Immature natural killer cell (primary cell): ENCODE measurements around the gene PCOLCE2. TPM values are rescaled to one million over a fixed set of nuclear protein-coding genes. Genes with fewer than 3 reads are reported as not detected.
"Not testable (repeated sequence)": the region's sequence is repeated elsewhere in the genome, so short reads cannot be mapped to it uniquely, and the experiment has no call there.

ENCODE experiments used
- DNase-seq, 3 donors: peaks; one replicate each; pipeline ENCODE4 v3.0.0; 2022; ENCODE audit warnings: mixed read lengths in 1 of 3
- H3K27ac Mint-ChIP-seq, 6 donors: one replicate each; pipeline ENCODE4 v1.8.0; 2020; ENCODE audit warnings: mixed read lengths in 6 of 6, mild to moderate bottlenecking in 5 of 6, inconsistent platforms in 4 of 6, moderate library complexity in 3 of 6
- H3K27me3 Mint-ChIP-seq, 3 donors: one replicate each; pipeline ENCODE4 v1.8.0; 2020 to 2021; ENCODE audit warnings: low read depth in 3 of 3, mild to moderate bottlenecking in 3 of 3, mixed read lengths in 3 of 3, moderate library complexity in 3 of 3, inconsistent platforms in 1 of 3
- H3K36me3 Mint-ChIP-seq, 3 donors: one replicate each; pipeline ENCODE4 v1.8.0; 2020; ENCODE audit warnings: mixed read lengths in 3 of 3, inconsistent platforms in 2 of 3, mild to moderate bottlenecking in 2 of 3
- H3K4me1 Mint-ChIP-seq, 2 donors: one replicate each; pipeline ENCODE4 v1.8.0; 2020; ENCODE audit warnings: inconsistent platforms in 2 of 2, mild to moderate bottlenecking in 2 of 2, mixed read lengths in 2 of 2, moderate library complexity in 1 of 2
- H3K4me3 Mint-ChIP-seq, 5 donors: one replicate each; pipeline ENCODE4 v1.8.0; 2020; ENCODE audit warnings: mild to moderate bottlenecking in 5 of 5, mixed read lengths in 5 of 5, inconsistent platforms in 3 of 5, moderate library complexity in 3 of 5
- H3K9me3 Mint-ChIP-seq, 6 donors: one replicate each; pipeline ENCODE4 v1.8.0; 2020; ENCODE audit warnings: mild to moderate bottlenecking in 6 of 6, mixed read lengths in 6 of 6, inconsistent platforms in 4 of 6, moderate library complexity in 3 of 6
- polyA plus RNA-seq, 3 donors: library from polyadenylated mRNA; unstranded; fragments of 300-500 nt; fragmentation: Illumina TruSeq; gene quantifications; one replicate each; pipeline ENCODE4 v1.2.3, GENCODE V29; 2021

The PCOLCE2 gene
- polyA plus RNA-seq, 3 donors from 2014 or later, result not detected

DNA sequence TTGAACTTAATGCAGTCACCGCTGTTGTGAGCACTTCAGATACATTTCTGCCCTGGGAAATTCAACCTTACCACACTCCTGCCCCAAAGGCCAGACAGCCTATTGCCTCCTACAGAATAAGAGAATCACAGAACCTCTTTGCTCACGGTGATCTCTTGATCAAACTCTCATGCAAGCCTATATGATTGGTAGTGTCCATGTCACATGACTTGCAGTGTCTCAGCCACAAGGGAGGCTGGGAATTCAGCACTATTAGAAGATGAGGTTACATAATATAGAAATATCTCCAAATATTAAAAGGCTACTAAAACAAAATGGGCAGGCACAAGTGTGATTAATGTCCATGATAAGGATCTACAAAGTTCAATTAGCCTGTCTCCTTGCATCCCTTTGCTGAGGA lies 3.8 kb upstream of the PCOLCE2 start:
- Mint-ChIP-seq H3K27ac (no peak overlapping the region), H3K9me3 (peaks cover 0 to 3% (median 0%) of the 10 kb centered on the region in 6 donors), H3K36me3 (no peaks in the 10 kb centered on the region), H3K4me3 (no peak overlapping the region), H3K4me1 (peaks cover 3 to 12% of the 10 kb centered on the region in 2 donors), H3K27me3 (peaks cover 4 to 22% (median 6%) of the 10 kb centered on the region in 3 donors)
- DNase-seq, result no peak

DNA sequence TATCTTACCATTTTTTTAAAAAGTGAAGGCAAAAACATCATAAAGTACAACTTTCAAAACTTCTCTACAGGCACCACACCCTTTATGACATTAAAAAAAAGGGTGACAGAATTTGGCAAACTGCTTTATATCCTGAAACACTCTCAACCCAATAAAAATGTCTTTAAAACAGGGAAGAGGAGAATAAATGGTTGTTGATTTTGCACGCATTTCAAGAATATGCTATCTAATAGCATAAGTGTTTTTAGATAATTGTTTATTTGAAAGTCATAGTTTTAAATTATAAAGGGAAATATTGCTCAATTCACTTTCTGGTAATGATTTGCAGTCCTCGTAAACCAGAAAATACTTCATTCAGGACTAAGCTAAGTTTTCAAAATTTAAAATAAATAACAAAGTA lies 1.7 kb upstream of the PCOLCE2 start:
- peaks cover 6 to 28% (median 6%) of the 10 kb centered on the region in 3 donors for H3K27me3 Mint-ChIP-seq
- no peaks in the 10 kb centered on the region for H3K36me3 Mint-ChIP-seq
- DNase-seq, result no peak
- H3K27ac Mint-ChIP-seq, result no peak overlapping the region
- H3K9me3 Mint-ChIP-seq, result peaks cover 0 to 3% (median 0%) of the 10 kb centered on the region in 6 donors
- peaks cover 3 to 13% of the 10 kb centered on the region in 2 donors for H3K4me1 Mint-ChIP-seq
- H3K4me3 Mint-ChIP-seq, result no peak overlapping the region

DNA sequence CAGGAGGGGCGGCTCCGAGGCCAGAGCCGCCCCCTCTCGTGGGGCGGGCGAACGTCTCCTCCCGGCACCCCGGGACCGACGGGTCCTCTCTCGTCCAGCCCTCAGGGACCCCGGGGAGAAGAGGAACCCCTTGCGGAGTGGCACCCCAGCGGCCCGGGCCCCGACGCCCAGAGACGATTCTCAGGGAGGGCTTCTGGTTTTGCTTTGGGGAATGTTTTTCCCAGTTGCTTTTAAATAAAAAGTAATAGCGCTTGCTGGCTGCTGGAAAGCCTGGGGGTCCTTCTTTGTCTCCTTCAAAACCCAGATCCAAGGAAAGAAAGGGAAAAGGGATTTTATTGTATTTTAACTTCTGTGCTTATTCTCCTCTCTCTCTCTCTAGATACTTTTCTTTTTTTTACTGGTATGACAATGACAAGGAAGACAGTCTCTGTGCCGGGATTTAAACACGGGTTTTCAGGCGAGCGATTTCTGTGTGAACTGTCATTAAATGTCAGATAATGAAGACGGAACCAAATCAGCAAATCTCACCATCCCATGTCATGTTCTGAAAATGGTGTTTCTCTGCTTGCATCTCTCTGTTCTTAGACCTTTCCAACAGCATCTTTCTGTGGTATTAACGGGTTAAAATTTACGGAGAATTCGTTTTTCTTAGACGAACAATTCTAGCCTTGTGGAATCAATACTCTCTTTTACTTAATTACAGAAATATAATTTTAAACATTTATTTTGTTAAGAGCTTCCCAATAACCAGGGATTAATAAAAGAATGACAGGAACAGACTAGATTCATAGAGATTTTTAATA lies 530 bp upstream of the PCOLCE2 start:
- Mint-ChIP-seq H3K27me3 (peaks cover 4 to 22% (median 6%) of the 10 kb centered on the region in 3 donors), H3K27ac (no peak overlapping the region), H3K4me1 (peaks cover 3 to 13% of the 10 kb centered on the region in 2 donors), H3K4me3 (peak overlapping the region; percentile 15 to 67 (median 55)), H3K36me3 (no peaks in the 10 kb centered on the region), H3K9me3 (peaks cover 0 to 1% (median 0%) of the 10 kb centered on the region in 6 donors)
- no peak for DNase-seq

DNA sequence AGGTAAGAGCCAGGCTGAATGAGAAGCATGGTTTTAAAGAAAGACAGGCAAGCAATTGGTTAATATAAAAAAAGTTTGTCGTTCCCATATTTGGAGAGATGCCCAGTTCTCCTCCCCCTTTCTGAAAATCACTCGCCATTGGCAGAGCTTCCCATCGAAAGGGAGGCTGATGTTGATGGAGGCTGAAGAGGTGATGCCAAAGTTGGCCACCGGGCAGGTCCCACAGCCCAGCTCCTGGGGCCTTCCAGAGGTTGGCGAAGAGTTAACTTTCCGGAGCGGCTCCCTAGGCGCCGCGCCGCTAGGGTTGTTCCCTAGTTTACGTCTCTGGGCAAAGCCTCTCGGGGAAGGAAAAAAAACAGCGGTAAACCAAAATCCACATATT lies 793 bp downstream of the PCOLCE2 start:
- Mint-ChIP-seq H3K27ac (no peak overlapping the region), H3K27me3 (peaks cover 4 to 19% (median 8%) of the 10 kb centered on the region in 3 donors), H3K4me1 (peaks cover 3 to 13% of the 10 kb centered on the region in 2 donors), H3K4me3 (peak overlapping the region; percentile 15 to 49 (median 36)), H3K36me3 (no peaks in the 10 kb centered on the region), H3K9me3 (peaks cover 0 to 1% (median 0%) of the 10 kb centered on the region in 6 donors)
- no peak for DNase-seq

DNA sequence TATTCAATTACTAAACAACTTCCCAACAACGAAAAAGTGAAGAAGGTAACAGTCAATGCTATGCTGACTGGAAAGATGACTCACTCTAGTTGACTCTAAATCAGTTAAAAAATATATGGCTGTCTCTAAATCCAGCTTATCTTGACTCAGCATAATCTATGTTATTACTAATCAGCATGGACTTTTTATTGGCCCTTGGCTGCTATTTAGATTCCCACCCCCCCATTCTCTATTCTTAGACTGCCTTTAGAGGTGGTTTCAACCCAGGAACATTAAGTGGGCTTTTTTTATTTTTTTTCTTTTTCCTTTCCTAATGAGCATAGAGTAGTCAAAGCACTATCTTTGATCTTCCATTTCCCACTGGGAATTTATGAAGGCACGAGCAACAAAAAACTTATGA lies 1.9 kb downstream of the PCOLCE2 start:
- no peak overlapping the region for H3K27ac Mint-ChIP-seq
- peak overlapping the region in 1 of 5 donors; percentile 18 for H3K4me3 Mint-ChIP-seq
- H3K4me1 Mint-ChIP-seq, result peaks cover 3 to 13% of the 10 kb centered on the region in 2 donors
- DNase-seq, result no peak
- H3K36me3 Mint-ChIP-seq, result no peaks in the 10 kb centered on the region
- peaks cover 4 to 14% (median 6%) of the 10 kb centered on the region in 3 donors for H3K27me3 Mint-ChIP-seq
- peaks cover 0 to 1% (median 0%) of the 10 kb centered on the region in 6 donors for H3K9me3 Mint-ChIP-seq

DNA sequence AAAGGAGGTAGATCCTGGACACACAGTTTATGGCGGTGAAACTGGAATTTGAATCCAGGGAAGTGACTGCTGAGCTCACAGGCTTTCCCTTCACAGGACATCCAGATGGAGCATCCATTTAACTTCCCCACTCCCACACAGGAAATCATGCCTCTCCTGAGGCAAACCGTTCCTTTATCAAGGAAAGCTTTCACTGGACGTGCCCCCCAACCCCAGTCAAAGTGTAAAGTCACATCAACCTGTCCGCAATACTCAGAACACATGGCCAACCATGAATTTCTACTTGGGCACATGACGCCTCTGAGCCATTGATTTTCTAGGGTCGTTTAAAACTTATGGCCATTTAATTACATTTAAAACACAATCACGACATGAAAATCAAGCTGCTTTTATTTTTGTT lies 2.9 kb downstream of the PCOLCE2 start:
- Mint-ChIP-seq H3K9me3 (peaks cover 0 to 1% (median 0%) of the 10 kb centered on the region in 6 donors), H3K4me1 (peaks cover 3 to 13% of the 10 kb centered on the region in 2 donors), H3K4me3 (no peak overlapping the region), H3K27ac (no peak overlapping the region), H3K27me3 (peaks cover 3 to 15% (median 4%) of the 10 kb centered on the region in 3 donors), H3K36me3 (no peaks in the 10 kb centered on the region)
- DNase-seq, result no peak

DNA sequence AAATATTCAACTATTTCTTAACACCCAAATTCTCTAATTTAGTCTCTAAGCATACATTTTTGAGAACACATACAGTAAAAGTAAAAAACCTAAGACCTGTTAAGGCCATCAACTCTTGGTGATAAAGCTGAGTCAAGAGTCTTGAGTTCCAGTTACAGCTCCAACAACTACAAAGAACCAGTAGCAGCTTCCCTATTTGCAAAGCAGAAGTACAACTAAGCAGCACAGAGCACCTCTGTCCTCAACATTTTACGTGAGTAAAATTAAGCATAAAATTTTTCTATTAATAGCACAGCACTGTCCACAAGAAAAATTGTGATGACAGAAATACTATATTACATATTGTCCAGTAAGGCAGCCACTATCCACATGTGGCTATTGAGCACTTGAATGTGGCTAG lies 4.4 kb downstream of the PCOLCE2 start:
- Mint-ChIP-seq H3K27me3 (peaks cover 3 to 13% (median 3%) of the 10 kb centered on the region in 3 donors), H3K4me3 (no peak overlapping the region), H3K4me1 (peaks cover 3 to 11% of the 10 kb centered on the region in 2 donors), H3K9me3 (peaks cover 0 to 1% (median 0%) of the 10 kb centered on the region in 6 donors), H3K36me3 (no peaks in the 10 kb centered on the region), H3K27ac (no peak overlapping the region)
- no peak for DNase-seq

DNA sequence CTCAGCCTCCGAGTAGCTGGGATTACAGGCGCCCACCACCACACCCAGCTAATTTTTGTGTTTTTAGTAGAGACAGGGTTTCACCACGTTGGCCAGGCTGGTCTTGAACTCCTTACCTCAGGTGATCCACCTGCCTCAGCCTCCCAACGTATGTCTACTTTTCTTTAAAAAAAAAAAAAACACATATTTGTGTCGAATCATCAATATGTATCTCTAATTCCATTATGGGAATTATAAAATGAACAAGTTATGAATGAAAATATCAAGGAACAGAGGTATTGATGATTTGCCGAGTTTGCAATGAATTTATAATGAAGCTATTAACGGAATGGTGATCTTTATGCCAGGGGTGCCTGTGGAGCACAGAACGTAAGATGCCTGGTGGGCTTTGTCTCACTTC lies 5.3 kb downstream of the PCOLCE2 start:
- H3K4me1 Mint-ChIP-seq, H3K9me3 Mint-ChIP-seq, H3K4me3 Mint-ChIP-seq, DNase-seq, H3K36me3 Mint-ChIP-seq, H3K27ac Mint-ChIP-seq: not testable (repeated sequence)
- peaks cover 0 to 10% (median 4%) of the 10 kb centered on the region in 3 donors for H3K27me3 Mint-ChIP-seq

DNA sequence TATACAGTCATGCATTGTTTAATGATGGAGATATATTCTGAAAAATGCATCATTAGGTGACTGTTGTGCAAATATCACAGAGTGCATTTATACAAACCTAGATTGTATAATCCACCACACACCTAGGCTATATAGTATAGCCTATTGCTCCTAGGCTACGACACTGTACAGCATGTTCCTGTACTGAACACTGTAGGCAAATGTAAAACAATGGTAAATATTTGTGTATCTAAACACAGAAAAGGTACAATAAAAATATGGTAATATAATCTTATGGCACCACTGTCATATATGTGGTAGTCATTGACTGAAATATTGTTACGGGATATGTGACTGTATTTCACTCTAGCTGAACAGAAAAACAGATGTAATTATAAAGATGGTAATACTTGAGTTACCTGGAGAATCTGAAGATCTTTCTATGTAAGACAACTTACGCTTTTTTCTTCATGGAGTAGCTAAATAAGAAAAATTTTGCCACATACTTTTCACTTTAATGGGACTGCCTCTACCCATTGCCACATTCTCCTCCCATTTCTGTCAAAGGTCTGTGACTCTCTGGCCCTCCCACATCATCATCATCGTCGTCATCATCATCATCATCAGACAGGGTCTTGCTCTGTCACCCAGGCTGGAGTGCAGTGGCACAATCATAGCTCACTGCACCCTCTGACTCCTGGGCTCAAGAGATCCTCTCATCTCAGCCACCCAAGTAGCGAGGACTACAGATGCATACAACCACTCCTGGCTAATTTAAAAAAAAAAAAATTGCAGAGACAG lies 7.2 kb downstream of the PCOLCE2 start:
- no peak overlapping the region for H3K4me3 Mint-ChIP-seq
- no peaks in the 10 kb centered on the region for H3K36me3 Mint-ChIP-seq
- no peak for DNase-seq
- H3K27ac Mint-ChIP-seq, result no peak overlapping the region
- peaks cover 0 to 1% (median 0%) of the 10 kb centered on the region in 6 donors for H3K9me3 Mint-ChIP-seq
- no peaks in the 10 kb centered on the region for H3K4me1 Mint-ChIP-seq
- peaks cover under 1 to 7% (median 4%) of the 10 kb centered on the region in 3 donors for H3K27me3 Mint-ChIP-seq

DNA sequence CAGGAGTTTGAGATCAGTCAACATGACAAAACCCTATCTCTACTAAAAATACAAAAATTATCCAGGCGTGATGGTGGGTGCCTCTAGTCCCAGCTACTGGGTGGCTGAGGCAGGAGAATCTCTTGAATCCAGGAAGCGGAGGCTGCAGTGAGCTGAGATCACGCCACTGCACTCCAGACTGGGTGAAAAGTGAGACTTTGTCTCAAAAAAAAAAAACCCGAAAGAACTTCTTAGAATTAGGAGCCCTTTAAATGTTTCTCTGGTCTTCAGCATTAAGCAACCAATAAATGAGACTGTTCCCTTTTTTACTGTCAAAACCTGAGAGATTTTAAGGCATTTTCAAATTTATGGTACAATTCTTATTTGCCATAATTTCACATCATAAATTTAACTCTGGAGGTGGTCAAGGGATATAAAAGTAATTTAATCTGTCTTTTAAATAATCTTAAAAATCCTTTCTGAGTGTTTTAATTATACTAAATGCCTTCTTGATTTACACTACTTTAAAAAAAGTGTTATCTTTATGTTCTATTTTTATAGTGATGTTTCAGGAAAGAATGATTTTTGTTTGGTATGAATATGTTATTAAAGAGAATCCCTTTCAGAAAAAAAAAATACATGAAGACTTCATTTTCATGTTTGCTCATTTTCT lies 10.1 kb downstream of the PCOLCE2 start:
- Mint-ChIP-seq H3K27me3 (peaks cover 2 to 8% (median 7%) of the 10 kb centered on the region in 3 donors), H3K9me3 (no peaks in the 10 kb centered on the region), H3K27ac (no peak overlapping the region), H3K36me3 (no peaks in the 10 kb centered on the region), H3K4me1 (no peaks in the 10 kb centered on the region), H3K4me3 (no peak overlapping the region)
- no peak for DNase-seq

DNA sequence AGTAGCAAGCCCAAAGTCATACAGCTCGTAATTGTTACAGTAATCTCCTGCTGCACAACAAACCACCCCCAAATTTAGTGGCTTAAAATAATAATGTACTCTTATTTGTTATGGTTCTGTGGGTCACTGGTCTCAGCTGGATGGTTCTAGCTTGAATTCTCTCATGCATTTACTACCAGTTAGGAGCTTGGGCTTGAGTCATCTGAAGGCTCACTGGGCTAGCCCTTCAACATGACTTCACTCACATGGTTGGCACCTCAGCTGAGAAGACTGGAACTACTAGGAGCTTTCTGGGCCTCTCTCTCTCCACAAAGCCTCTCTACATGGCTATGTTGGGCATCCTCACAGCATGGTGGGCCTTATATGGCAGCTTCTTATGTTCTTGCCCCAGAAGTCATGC lies 12.5 kb downstream of the PCOLCE2 start:
- no peak overlapping the region for H3K27ac Mint-ChIP-seq
- no peaks in the 10 kb centered on the region for H3K4me1 Mint-ChIP-seq
- H3K27me3 Mint-ChIP-seq, result peaks cover 2 to 10% (median 4%) of the 10 kb centered on the region in 3 donors
- no peak overlapping the region for H3K4me3 Mint-ChIP-seq
- H3K9me3 Mint-ChIP-seq, result no peaks in the 10 kb centered on the region
- H3K36me3 Mint-ChIP-seq, result no peaks in the 10 kb centered on the region
- DNase-seq, result no peak

DNA sequence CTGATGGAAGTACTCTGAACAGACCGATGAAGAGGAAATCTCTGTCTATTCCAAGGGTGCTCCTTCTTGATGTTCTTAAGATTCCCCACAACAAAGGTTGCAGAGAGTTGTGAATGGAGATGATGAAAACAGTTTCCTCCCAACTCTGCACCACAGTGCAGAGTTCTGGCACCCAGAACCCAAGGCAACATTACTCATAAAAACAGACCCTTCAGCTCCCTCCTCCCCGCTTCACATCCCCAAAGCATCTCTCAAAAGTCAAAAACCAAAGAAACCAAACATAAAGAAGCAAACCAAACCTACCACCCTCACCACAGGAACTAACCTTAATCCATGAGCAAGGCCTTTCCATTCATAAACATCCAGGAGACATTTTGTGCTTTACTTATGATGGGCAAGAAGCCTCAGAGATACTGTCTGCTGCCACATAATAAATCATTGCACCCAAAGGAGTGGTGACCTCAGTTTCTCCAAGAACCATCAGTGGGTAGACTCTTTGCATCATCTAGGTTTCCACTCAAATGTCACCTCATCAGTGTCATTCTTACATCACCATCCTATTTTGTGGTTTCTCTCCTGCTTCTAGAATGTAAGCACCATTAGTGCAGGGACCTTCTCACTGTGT lies 13.2 kb downstream of the PCOLCE2 start:
- no peaks in the 10 kb centered on the region for H3K4me1 Mint-ChIP-seq
- H3K27me3 Mint-ChIP-seq, result peaks cover 2 to 10% (median 4%) of the 10 kb centered on the region in 3 donors
- no peak overlapping the region for H3K4me3 Mint-ChIP-seq
- no peaks in the 10 kb centered on the region for H3K36me3 Mint-ChIP-seq
- no peaks in the 10 kb centered on the region for H3K9me3 Mint-ChIP-seq
- DNase-seq, result no peak
- no peak overlapping the region for H3K27ac Mint-ChIP-seq

DNA sequence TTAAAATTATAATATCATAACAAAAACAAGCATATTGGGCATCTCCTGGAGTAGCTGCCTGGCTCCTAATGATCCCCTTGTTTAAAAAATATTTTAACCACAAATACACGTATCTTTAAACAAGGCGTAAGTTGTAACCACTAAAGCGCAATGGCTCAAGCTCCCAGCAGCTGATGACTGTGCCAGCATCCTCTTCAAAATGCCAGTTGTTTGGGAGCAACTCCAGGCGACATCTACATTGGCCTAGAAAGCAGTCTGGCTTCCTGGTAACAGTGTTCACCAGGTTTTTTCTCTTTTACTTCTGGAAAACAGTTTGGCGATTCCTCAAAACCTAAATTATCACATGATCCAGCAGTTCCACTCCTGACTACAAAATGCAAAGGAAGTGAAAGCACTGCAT lies 13.8 kb downstream of the PCOLCE2 start:
- H3K36me3 Mint-ChIP-seq, result no peaks in the 10 kb centered on the region
- no peaks in the 10 kb centered on the region for H3K9me3 Mint-ChIP-seq
- H3K27ac Mint-ChIP-seq, result no peak overlapping the region
- peaks cover 2 to 10% (median 6%) of the 10 kb centered on the region in 3 donors for H3K27me3 Mint-ChIP-seq
- H3K4me3 Mint-ChIP-seq, result no peak overlapping the region
- no peaks in the 10 kb centered on the region for H3K4me1 Mint-ChIP-seq
- DNase-seq, result no peak
